Measurements from ENCODE around the gene STXBP5.

DNA sequence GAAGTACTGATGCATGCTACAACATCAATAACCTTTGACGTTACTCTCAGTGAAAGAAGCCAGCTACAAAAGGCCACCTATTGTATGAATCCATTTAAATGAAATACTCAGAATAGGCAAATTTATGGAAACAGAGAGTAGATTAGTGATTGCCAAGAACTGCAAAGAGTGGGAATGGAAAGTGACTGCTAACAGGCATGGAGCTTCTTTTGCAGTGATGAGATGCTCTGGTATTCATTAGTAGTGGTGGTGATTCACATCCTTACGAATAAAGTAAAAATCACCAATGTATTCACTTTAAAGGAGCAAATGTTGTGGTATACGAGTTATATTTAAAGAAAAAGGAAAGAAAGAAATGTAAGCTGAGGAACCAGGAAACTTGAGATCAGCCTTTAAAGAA lies 177.5 kb downstream of the STXBP5 start:
- TF ChIP-seq, protein P1, sequence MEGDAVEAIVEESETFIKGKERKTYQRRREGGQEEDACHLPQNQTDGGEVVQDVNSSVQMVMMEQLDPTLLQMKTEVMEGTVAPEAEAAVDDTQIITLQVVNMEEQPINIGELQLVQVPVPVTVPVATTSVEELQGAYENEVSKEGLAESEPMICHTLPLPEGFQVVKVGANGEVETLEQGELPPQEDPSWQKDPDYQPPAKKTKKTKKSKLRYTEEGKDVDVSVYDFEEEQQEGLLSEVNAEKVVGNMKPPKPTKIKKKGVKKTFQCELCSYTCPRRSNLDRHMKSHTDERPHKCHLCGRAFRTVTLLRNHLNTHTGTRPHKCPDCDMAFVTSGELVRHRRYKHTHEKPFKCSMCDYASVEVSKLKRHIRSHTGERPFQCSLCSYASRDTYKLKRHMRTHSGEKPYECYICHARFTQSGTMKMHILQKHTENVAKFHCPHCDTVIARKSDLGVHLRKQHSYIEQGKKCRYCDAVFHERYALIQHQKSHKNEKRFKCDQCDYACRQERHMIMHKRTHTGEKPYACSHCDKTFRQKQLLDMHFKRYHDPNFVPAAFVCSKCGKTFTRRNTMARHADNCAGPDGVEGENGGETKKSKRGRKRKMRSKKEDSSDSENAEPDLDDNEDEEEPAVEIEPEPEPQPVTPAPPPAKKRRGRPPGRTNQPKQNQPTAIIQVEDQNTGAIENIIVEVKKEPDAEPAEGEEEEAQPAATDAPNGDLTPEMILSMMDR (optimal IDR thresholded peaks at IDR 0.05 in 1 of 3, IDR thresholded peaks at IDR 0.05 in 1 of 3, conservative IDR thresholded peaks at IDR 0.05 in 1 of 3; ENCODE audit: extremely low read depth in 1 of 3, insufficient read depth in 2 of 3, low read length in 3 of 3) = no peak
- no peak for TF ChIP-seq EZH2 (IDR thresholded peaks at IDR 0.05; ENCODE audit: low read length)
